Trophoblast cell (in vitro differentiated cells and primary cell): ENCODE measurements around the gene APLP2.
A peak's percentile ranks its signal among the peaks of the same experiment; 100 is the strongest.

Source experiments
- DNase-seq, 2 donors: peaks; one replicate each; pipeline ENCODE4 v3.0.0-alpha.2; 2016
- H2AFZ ChIP-seq: 2 replicates; pipeline ENCODE4 v1.6.1; 2013; ENCODE audit warnings: low read length, moderate library complexity, mild to moderate bottlenecking; ENCODE audit not compliant: insufficient read depth, poor library complexity
- H2AK5ac ChIP-seq: 2 replicates; pipeline ENCODE4 v1.6.1; 2013; ENCODE audit warnings: mild to moderate bottlenecking, low read length
- H2BK120ac ChIP-seq: 2 replicates; pipeline ENCODE4 v1.6.1; 2013; ENCODE audit warnings: low read length, mild to moderate bottlenecking, moderate library complexity; ENCODE audit not compliant: insufficient read depth, poor library complexity
- H2BK12ac ChIP-seq: 2 replicates; pipeline ENCODE4 v1.6.1; 2013; ENCODE audit warnings: mild to moderate bottlenecking, low read length, moderate library complexity
- H2BK5ac ChIP-seq: 2 replicates; pipeline ENCODE4 v1.6.1; 2013; ENCODE audit warnings: low read length, low read depth, moderate library complexity, mild to moderate bottlenecking; ENCODE audit not compliant: poor library complexity
- H3K14ac ChIP-seq: 2 replicates; pipeline ENCODE4 v1.6.1; 2013; ENCODE audit warnings: mild to moderate bottlenecking, low read length
- H3K18ac ChIP-seq: 2 replicates; pipeline ENCODE4 v1.6.1; 2013; ENCODE audit warnings: mild to moderate bottlenecking, low read length
- H3K23ac ChIP-seq: 2 replicates; pipeline ENCODE4 v1.6.1; 2013; ENCODE audit warnings: low read length
- H3K27ac ChIP-seq: 2 replicates; pipeline ENCODE4 v1.5.1; 2013; ENCODE audit warnings: low read depth, mild to moderate bottlenecking, inconsistent platforms, low read length, moderate library complexity
- H3K27me3 ChIP-seq: 2 replicates; pipeline ENCODE4 v1.6.1; 2013; ENCODE audit warnings: inconsistent platforms, mild to moderate bottlenecking, low read length, moderate library complexity; ENCODE audit not compliant: insufficient read depth
- H3K36me3 ChIP-seq, 2 experiments: 1 replicate in 1 of 2; 2 replicates in 1 of 2; pipeline ENCODE4 v1.6.1; 2013; ENCODE audit warnings: low read length in 2 of 2, mild to moderate bottlenecking in 2 of 2, moderate library complexity in 1 of 2; ENCODE audit not compliant: insufficient read depth in 2 of 2, control insufficient read depth in 1 of 2
- H3K4ac ChIP-seq: 2 replicates; pipeline ENCODE4 v1.6.1; 2013; ENCODE audit warnings: low read depth, mild to moderate bottlenecking, low read length, moderate library complexity
- H3K4me1 ChIP-seq, 2 experiments: 1 replicate in 1 of 2; 2 replicates in 1 of 2; pipeline ENCODE4 v1.6.1; 2013; ENCODE audit warnings: low read length in 2 of 2, mild to moderate bottlenecking in 2 of 2, moderate library complexity in 1 of 2; ENCODE audit not compliant: insufficient read depth in 2 of 2, control insufficient read depth in 1 of 2
- H3K4me2 ChIP-seq: 2 replicates; pipeline ENCODE4 v1.6.1; 2013; ENCODE audit warnings: inconsistent platforms, mild to moderate bottlenecking, low read length, moderate library complexity
- H3K4me3 ChIP-seq: 2 replicates; pipeline ENCODE4 v1.5.1; 2013; ENCODE audit warnings: mild to moderate bottlenecking, low read depth, low read length, inconsistent platforms
- H3K79me1 ChIP-seq: one replicate; pipeline ENCODE4 v1.6.1; 2013; ENCODE audit warnings: low read length
- H3K79me2 ChIP-seq: 2 replicates; pipeline ENCODE4 v1.6.1; 2013; ENCODE audit warnings: low read length, mild to moderate bottlenecking; ENCODE audit not compliant: control insufficient read depth, insufficient read depth, poor library complexity
- H3K9ac ChIP-seq: 2 replicates; pipeline ENCODE4 v1.6.1; 2013; ENCODE audit warnings: mild to moderate bottlenecking, low read length
- H3K9me3 ChIP-seq: 2 replicates; pipeline ENCODE4 v1.6.1; 2013; ENCODE audit warnings: low read depth, mild to moderate bottlenecking, control low read depth, inconsistent platforms, low read length; ENCODE audit not compliant: insufficient read depth
- H4K12ac ChIP-seq: 2 replicates; pipeline ENCODE4 v1.6.1; 2013; ENCODE audit warnings: low read depth, mild to moderate bottlenecking, low read length, moderate library complexity
- H4K8ac ChIP-seq: 2 replicates; pipeline ENCODE4 v1.6.1; 2013; ENCODE audit warnings: low read depth, mild to moderate bottlenecking, low read length, moderate library complexity
- H4K91ac ChIP-seq: one replicate; pipeline ENCODE4 v1.6.1; 2013; ENCODE audit warnings: low read depth, mild to moderate bottlenecking, low read length, moderate library complexity
- WGBS: extraction: QIAGEN DNeasy Blood & Tissue Kit; methylation state at CpG from one replicate; pipeline ENCODE4 v1.1.7; 2013; ENCODE audit warnings: missing lambda C conversion rate; ENCODE audit not compliant: insufficient read length, insufficient coverage; ENCODE audit errors: extremely low coverage; 5-methylcytosine and 5-hydroxymethylcytosine counted together

The APLP2 gene

GRCh38 chr11:130164221-130164570, 94.5 kb downstream of the APLP2 start:
- Histone ChIP-seq H3K4ac (no peak overlapping the region), H3K4me3 (no peak overlapping the region), H3K9me3 (peaks cover 2% of the 10 kb centered on the region), H2AFZ (no peak overlapping the region), H4K12ac (no peak overlapping the region), H2BK12ac (no peak overlapping the region), H3K4me1 (peaks cover 7 to 16% of the 10 kb centered on the region in 2 experiments), H2AK5ac (no peak overlapping the region), H4K8ac (no peak overlapping the region), H3K36me3 (no peaks in the 10 kb centered on the region), H3K14ac (no peak overlapping the region), H3K9ac (no peak overlapping the region), H2BK5ac (no peak overlapping the region), H3K27me3 (peaks cover 22% of the 10 kb centered on the region), H3K79me2 (no peaks in the 10 kb centered on the region), H2BK120ac (no peak overlapping the region), H3K18ac (no peak overlapping the region), H3K4me2 (no peak overlapping the region), H3K79me1 (no peaks in the 10 kb centered on the region), H3K23ac (no peak overlapping the region), H4K91ac (no peak overlapping the region), H3K27ac (no peak overlapping the region)
- DNase-seq = no peak
- no CpG with 5 or more reads among the region's 2 CpGs for WGBS

- H3K23ac ChIP-seq = no peak overlapping the region
- H4K91ac ChIP-seq = no peak overlapping the region
- H4K8ac ChIP-seq = no peak overlapping the region
- H3K14ac ChIP-seq = no peak overlapping the region
- H2AK5ac ChIP-seq = no peak overlapping the region
- H2AFZ ChIP-seq = no peak overlapping the region
- peaks cover 0 to 8% of the 10 kb centered on the region in 2 experiments for H3K4me1 ChIP-seq
- H2BK5ac ChIP-seq = no peak overlapping the region
- H2BK12ac ChIP-seq = no peak overlapping the region
- DNase-seq = peak in 1 of 2 donors; percentile 16
- no CpG with 5 or more reads among the region's 9 CpGs for WGBS
- H3K4me2 ChIP-seq = no peak overlapping the region
- no peak overlapping the region for H3K4ac ChIP-seq
- no peak overlapping the region for H3K4me3 ChIP-seq
- no peak overlapping the region for H3K18ac ChIP-seq
- H3K36me3 ChIP-seq = no peaks in the 10 kb centered on the region
- H3K9ac ChIP-seq = no peak overlapping the region
- peaks cover 2% of the 10 kb centered on the region for H3K9me3 ChIP-seq
- no peak overlapping the region for H2BK120ac ChIP-seq
- no peaks in the 10 kb centered on the region for H3K79me1 ChIP-seq
- H3K27me3 ChIP-seq = peaks cover 6% of the 10 kb centered on the region
- H3K27ac ChIP-seq = no peak overlapping the region
- H3K79me2 ChIP-seq = no peaks in the 10 kb centered on the region
- no peak overlapping the region for H4K12ac ChIP-seq
These were observed 96.1 kb downstream of the APLP2 start for GRCh38 chr11:130165601-130166456.

- Histone ChIP-seq H4K8ac (no peak overlapping the region), H2BK5ac (no peak overlapping the region), H3K9ac (no peak overlapping the region), H3K79me2 (no peaks in the 10 kb centered on the region), H3K36me3 (no peaks in the 10 kb centered on the region), H3K27ac (no peak overlapping the region), H2BK12ac (no peak overlapping the region), H3K4me2 (no peak overlapping the region), H3K18ac (no peak overlapping the region), H3K4ac (no peak overlapping the region), H2AFZ (no peak overlapping the region), H4K91ac (no peak overlapping the region), H3K9me3 (peaks cover under 1% of the 10 kb centered on the region), H3K79me1 (no peaks in the 10 kb centered on the region), H2BK120ac (no peak overlapping the region), H2AK5ac (no peak overlapping the region), H3K23ac (no peak overlapping the region), H3K27me3 (peaks cover 1% of the 10 kb centered on the region), H3K14ac (no peak overlapping the region), H4K12ac (no peak overlapping the region), H3K4me3 (no peak overlapping the region), H3K4me1 (peaks cover 0 to 6% of the 10 kb centered on the region in 2 experiments)
- WGBS = no CpG with 5 or more reads among the region's 4 CpGs
- DNase-seq = peak; percentile 42 to 49
These were observed 96.7 kb downstream of the APLP2 start for GRCh38 chr11:130166457-130166784.

- H3K9ac ChIP-seq = no peak overlapping the region
- no peak overlapping the region for H3K18ac ChIP-seq
- no peak overlapping the region for H3K4me2 ChIP-seq
- no peak overlapping the region for H4K91ac ChIP-seq
- peaks cover 0 to 4% of the 10 kb centered on the region in 2 experiments for H3K4me1 ChIP-seq
- no peak overlapping the region for H4K12ac ChIP-seq
- no peaks in the 10 kb centered on the region for H3K79me2 ChIP-seq
- no peak overlapping the region for H3K4me3 ChIP-seq
- no peak overlapping the region for H3K27ac ChIP-seq
- H3K27me3 ChIP-seq = no peaks in the 10 kb centered on the region
- H4K8ac ChIP-seq = no peak overlapping the region
- DNase-seq = no peak
- H2BK12ac ChIP-seq = no peak overlapping the region
- no peak overlapping the region for H3K14ac ChIP-seq
- no peak overlapping the region for H3K4ac ChIP-seq
- no CpG with 5 or more reads among the region's 3 CpGs for WGBS
- H3K9me3 ChIP-seq = no peaks in the 10 kb centered on the region
- H3K23ac ChIP-seq = no peak overlapping the region
- H2AK5ac ChIP-seq = no peak overlapping the region
- no peaks in the 10 kb centered on the region for H3K79me1 ChIP-seq
- no peaks in the 10 kb centered on the region for H3K36me3 ChIP-seq
- H2BK120ac ChIP-seq = no peak overlapping the region
- H2BK5ac ChIP-seq = no peak overlapping the region
- H2AFZ ChIP-seq = no peak overlapping the region
These were observed 97.5 kb downstream of the APLP2 start for GRCh38 chr11:130167146-130167545.
